Esophagus muscularis mucosa (tissue), 4 donors: ENCODE results near the gene PPIP5K1.

Experiments
- CTCF ChIP-seq, 3 experiments: fragments of 200-600 bp in 2 of 3; fragments of 450-650 bp in 1 of 3; sonication (generic) in 2 of 3; IDR thresholded peaks; one replicate each; pipeline ENCODE4 v1.5.1; 2017 to 2019; ENCODE audit warnings: antibody characterized with exemption in 3 of 3, mild to moderate bottlenecking in 2 of 3, moderate library complexity in 1 of 3
- EP300 ChIP-seq: sonication (generic); formaldehyde crosslinking; IDR thresholded peaks from one replicate; pipeline ENCODE4 v1.6.1; 2017; ENCODE audit warnings: antibody characterized with exemption
- POLR2A ChIP-seq: fragments of 450-650 bp; IDR thresholded peaks from one replicate; pipeline ENCODE4 v1.6.1; 2017; ENCODE audit warnings: antibody characterized with exemption, moderate library complexity, mild to moderate bottlenecking, low read depth
- POLR2AphosphoS5 ChIP-seq, 2 donors: sonication (generic); formaldehyde crosslinking; IDR thresholded peaks; one replicate each; pipeline ENCODE4 v1.6.1; 2017; ENCODE audit warnings: antibody characterized with exemption in 2 of 2

- TF ChIP-seq EP300 = no peak
- TF ChIP-seq POLR2A = no peak
- no peak for TF ChIP-seq CTCF (IDR thresholded peaks at IDR 0.05)
- no peak for TF ChIP-seq POLR2AphosphoS5 (IDR thresholded peaks at IDR 0.05)
Measured at GRCh38 chr15:43513550-43513949, 76.5 kb downstream of the PPIP5K1 start.
